DOHH2 (cell line): Measurements from ENCODE around the gene CNTF.

Source experiments
- CTCF ChIP-seq: fragments of 200-600 bp; sonication (generic); IDR thresholded peaks from one replicate; pipeline ENCODE4 v1.5.1; 2014; ENCODE audit warnings: antibody characterized with exemption, mild to moderate bottlenecking, low read depth, low read length; ENCODE audit not compliant: poor library complexity, severe bottlenecking
- EZH2phosphoT487 ChIP-seq: fragments of 200-600 bp; sonication (generic); IDR thresholded peaks from 2 replicates; pipeline ENCODE4 v1.6.1; 2017; ENCODE audit warnings: borderline replicate concordance, mild to moderate bottlenecking, antibody characterized with exemption, low read length, moderate library complexity, mixed read lengths

- TF ChIP-seq CTCF (no peak), EZH2phosphoT487 (no peak)
These were observed 9.2 kb upstream of the CNTF start for GRCh38 chr11:58613228-58613627.
